NK-92 (cell line): ENCODE data around the gene ZC3H10.
"Not testable (repeated sequence)": the region's sequence is repeated elsewhere in the genome, so short reads cannot be mapped to it uniquely, and the experiment has no call there.

Source experiments
- DNase-seq: peaks from one replicate; lab custom pipeline; 2025; ENCODE audit not compliant: unreplicated experiment; lab: John Stamatoyannopoulos, UW

Gene ZC3H10, protein sequence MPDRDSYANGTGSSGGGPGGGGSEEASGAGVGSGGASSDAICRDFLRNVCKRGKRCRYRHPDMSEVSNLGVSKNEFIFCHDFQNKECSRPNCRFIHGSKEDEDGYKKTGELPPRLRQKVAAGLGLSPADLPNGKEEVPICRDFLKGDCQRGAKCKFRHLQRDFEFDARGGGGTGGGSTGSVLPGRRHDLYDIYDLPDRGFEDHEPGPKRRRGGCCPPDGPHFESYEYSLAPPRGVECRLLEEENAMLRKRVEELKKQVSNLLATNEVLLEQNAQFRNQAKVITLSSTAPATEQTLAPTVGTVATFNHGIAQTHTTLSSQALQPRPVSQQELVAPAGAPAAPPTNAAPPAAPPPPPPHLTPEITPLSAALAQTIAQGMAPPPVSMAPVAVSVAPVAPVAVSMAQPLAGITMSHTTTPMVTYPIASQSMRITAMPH

DNA sequence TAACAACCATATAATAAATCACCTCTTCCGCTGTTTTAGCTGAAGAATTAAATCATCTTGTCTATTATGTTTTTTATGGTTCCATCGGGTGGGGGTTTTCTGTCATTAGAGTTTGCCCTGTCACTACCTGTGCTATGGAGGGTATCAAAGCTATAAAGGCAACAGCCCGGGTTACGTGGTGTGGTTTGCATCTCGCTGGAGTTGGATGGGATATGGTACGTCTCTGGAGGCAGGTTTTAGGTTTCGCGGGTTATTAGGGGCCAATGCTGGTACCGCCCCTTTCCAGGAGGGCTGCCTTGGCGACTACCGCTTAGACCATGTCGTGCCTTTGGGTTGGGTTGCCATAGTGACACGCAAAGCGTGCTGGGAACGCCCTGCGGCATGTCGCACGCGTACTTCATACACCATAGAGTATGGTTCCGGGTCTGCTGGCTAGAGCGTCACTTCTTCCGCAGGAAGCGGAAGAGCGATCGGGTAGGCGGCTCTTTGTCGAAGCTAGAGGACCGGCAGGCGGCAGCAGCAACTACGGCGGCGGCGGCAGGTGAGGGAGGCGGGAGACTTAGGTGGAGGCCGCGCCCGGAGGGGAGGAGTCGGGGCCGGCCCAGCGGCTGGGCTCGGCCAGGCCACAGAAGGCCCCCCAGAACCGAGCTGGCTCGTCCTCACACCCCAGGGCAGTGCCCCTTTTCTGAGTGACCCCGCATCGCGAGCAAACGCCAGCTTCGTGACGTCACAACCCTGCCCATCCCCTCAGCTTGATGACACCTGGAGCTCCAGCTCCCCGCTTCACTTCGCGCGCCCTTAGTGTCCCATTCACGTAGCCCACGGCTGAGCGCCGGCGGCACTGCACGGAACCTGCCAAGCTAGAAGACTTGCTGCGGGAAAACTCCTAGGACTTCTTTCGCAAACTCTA lies at the start of gene ZC3H10:
TSS of gene ZC3H10 (plus strand) at position 489 of the 910 bp plus-strand sequence. CDS start 2,297 bp downstream, outside the sequence.
- DNase-seq = peak; percentile 73

DNA sequence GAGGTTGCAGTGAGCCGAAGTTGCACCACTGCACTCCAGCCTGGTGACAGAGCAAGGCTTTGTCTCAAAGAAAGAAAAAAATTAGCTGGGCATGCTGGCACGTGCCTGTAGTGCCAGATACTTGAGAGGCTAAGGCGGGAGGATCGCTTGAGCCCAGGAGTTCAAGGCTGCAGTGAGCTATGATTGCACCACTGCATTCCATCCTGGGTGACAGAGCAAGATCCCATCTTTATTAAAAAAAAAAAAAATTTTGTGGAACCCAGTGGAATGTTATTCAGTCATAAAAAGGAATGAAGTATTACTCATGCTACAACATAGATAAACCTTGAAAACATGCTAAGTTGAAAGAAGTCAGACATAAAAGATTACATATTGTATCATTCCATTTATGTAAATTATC lies 46.4 kb upstream of the ZC3H10 start:
- DNase-seq = no peak

DNA sequence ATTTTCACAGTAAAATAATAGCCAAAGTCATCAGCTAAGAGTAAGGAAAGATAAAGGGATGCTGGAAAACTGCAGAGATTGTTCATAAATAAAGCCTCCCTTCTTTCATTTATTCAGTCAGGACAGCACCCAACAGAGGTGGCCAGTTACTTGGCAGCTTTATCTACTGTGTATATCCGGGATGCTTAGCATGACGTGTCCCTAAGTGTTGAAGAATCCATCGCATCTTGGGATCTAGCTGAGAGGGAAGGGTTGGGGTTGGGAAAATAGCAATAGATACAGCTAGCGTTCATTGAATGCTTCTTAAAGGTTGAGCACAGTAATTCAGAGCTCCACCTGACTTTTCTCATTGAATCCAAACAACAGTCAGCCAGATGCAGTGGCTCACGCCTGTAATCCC lies 43.7 kb upstream of the ZC3H10 start:
- DNase-seq = no peak

DNA sequence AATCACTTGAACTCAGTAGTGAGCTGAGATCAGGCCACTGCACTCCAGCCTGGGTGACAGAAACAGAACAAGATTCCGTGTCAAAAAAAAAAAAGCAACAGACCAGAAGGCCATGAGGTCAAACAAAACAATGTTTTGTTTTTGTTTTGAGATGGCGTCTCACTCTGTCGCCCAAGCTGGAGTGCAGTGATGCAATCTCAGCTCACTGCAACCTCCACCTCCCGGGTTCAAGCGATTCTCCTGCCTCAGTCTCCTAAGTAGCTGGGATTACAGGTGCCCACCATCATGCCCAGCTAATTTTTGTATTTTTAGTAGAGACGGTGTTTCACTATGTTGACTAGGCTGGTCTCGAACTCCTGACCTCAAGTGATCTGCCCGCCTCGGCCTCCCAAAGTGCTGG lies 40.1 kb upstream of the ZC3H10 start:
- not testable (repeated sequence) for DNase-seq

DNA sequence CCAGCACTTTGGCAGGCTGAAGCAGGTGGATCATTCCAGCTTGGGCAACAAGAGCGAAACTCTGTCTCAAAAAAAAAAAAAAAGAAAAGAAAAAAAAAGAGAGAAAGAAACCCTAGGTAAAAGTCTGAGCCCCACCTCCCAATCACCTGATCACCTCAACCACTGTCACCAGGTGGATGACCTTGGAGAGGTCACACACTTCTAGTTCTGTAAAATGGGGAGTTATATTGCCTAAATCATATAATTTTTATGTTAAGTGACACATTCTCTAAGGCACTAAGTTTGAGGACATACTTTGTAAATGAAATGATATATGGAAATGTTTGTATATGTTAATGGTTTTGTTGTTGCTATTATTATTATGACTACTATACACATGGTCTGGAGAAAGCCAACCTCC lies 39.6 kb upstream of the ZC3H10 start:
- DNase-seq = no peak

DNA sequence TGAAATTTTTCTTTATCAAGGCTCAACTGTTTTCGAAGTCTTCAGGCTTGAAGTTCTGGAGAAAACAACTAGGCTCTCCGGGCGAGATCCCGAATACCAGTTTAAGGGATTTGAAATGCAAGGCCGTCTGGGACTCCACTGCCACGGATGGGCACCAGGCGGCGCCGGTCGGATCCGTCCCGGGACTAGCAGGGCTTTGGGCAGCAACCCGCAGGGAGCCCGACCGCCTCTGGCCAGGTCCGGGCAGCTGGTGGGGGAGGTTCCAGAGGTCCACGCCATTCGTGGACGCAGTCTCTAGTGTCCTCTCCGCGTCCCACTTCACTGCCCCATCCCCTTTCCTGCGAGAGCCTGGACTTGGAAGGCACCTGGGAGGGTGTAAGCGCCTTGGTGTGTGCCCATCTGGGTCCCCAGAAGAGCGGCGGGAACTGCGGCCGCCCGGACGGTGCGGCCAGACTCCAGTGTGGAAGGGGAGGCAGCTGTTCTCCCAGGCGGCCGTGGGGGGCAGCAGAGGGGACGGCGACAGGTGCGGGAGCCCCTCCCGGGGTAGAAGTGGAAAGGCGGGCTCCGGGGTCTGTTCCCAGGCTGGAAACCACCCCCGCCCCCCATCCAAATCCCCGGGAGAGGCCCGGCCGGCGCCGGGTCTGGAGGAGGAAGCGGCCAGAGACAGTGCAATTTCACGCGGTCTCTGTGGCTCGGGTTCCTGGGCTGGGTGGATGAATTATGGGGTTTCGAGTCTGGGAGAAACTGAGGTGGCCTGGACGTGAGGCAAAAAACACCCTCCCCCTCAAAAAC lies 38.9 kb upstream of the ZC3H10 start:
- no peak for DNase-seq

DNA sequence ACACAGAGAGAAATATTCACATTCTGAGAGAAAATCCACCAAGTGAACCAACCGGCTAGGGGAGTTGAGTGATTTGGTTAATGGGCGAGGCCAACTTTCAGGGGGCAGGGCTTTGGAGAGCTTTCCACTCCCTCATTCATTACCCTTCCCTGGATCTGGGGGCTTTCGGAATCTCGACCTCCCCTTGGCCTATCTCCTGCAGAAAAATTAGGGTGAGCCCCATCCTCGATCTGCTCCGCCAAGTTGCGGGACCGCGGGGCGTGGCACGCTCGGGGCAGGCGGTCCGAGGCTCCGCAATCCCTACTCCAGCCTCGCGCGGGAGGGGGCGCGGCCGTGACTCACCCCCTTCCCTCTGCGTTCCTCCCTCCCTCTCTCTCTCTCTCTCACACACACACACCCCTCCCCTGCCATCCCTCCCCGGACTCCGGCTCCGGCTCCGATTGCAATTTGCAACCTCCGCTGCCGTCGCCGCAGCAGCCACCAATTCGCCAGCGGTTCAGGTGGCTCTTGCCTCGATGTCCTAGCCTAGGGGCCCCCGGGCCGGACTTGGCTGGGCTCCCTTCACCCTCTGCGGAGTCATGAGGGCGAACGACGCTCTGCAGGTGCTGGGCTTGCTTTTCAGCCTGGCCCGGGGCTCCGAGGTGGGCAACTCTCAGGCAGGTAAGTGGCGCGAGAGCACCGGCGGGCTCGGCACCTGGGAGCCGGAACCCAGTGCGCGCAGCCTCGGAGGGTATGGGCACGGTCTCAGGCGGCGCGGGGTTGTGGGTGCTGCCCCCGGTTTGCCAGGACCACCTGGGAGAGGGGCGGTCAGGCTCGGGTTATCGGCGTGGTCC lies 38.1 kb upstream of the ZC3H10 start, which contains the start of gene ERBB3:
TSS of gene ERBB3 (plus strand) at position 443 of the 833 bp plus-strand sequence. CDS start at position 579, 136 bp downstream.
- DNase-seq = no peak

DNA sequence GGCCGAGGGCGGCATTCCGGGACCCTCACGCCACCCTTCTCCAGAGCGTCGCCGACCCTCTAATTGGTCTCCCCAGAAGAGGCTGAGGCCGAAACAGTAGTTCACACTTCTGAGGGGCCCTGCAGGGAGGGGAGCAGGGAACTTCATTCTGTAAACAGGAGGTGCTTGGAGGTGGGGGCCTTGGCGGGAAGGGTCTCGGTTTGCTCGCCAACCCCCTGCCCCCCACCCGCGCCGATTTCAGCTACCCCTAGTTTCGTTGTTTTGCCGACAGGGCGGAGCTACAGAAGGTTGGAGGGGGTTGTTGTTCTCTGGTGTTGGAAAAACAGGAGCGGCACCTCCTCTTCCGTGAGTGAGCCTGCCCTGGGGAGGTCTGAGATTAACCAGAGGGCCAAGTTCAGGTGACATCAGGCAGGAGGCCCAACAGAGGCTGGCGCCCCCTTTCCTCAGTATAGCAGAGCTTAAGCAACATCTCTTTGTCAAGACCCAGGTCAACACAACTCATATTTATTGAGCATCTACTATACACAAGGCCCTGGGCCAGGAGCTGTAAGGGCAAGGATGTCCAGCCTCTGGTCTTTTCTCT lies 37.4 kb upstream of the ZC3H10 start:
- DNase-seq = no peak

DNA sequence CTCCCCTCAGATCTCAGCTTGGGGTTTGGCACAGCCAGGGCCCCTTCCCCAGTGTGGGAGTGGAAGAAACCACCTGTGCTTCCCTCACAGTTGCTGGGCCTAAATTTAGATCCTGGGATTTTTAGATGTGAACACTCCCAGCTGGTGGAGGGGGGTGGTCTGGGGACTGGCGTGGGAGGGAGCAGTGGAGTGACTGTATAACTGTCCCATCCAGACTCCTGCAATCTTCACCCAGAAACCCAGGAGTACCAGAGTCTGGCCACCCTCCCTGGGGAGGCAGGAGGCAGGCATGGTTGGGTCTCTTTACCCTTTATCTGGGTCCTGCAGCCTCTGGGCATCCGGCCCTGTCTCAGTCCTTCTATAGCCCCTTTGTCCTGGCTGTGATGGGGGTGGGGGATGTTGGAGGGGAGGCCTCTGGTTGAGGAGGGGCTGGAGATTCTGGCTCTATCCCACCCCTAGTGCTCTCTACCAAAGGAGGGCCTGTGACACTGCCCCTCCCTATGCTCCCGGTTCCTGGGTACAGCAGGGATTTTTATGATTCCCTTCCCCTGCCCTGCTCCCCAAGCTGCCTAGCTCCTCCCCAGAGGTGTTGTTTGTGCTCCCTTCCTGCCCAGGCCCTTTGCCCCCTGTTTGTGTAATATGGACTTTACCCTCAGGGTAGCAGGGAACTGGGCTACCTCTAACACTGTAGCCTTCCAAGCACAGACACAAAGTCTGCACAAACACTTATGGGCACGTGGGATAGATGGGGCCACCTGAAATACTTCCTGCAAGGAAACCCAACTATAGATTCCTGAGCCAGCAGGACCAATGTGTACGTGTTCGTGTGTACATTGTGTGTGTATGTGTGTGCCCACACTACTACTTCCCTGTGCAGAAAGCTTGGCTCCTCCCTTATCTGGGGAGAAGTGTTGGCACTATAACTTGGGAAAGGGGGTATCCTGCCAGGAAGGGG lies 36.4 kb upstream of the ZC3H10 start:
- no peak for DNase-seq

DNA sequence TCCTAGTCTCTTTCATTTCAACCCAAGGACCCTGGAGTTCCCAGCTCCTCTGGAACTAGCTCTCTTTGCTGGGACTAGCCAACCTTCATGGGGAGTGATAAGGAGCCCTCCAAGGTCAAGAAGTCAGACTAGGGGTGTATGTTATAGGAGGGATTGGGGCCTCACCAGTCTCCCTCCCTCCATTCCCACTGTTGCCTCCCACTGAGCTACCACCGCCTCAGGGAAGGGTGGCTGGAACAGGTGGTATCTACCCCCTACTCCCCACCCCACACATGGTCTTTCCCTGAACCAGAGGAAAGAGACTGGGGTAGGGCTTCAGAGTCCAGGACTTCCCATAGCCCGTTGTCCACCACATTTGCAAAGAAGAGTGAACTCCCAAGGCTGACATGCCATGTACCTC lies 35.7 kb upstream of the ZC3H10 start:
- no peak for DNase-seq

DNA sequence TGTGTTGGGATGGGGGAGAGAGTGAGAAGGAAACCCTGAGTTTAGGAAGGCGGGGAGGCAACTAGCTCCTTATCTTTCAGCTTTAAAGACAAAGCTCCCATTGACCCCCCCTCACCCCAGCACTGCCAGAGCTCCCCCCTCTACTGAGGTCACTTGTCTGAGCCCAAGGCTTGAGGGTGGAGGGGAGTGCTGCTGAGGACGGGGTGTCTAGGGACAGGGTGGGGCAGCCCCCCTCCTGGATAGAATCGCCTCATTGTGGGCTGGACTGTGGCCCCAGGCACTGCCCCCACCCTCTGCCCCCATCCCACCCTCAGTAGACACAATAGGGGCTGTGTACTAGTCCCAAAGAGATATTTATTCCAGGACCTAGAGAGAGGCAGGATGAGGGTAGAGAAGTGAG lies 35.1 kb upstream of the ZC3H10 start:
- DNase-seq = no peak

DNA sequence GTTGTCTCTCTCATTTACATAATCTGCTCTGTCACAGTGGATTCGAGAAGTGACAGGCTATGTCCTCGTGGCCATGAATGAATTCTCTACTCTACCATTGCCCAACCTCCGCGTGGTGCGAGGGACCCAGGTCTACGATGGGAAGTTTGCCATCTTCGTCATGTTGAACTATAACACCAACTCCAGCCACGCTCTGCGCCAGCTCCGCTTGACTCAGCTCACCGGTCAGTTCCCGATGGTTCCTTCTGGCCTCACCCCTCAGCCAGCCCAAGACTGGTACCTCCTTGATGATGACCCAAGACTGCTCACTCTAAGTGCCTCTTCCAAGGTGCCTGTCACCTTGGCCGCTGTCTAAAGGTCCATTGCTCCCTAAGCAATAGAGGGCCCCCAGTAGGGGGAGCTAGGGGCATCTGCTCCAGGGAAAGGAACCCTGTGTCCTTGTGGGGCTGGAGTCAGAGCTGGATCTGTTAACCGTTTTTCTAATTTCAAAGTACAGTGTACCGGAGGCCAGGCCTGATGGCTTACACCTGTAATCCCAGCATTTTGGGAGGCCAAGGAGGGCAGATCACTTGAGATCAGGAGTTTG lies 33.0 kb upstream of the ZC3H10 start:
- DNase-seq = no peak

DNA sequence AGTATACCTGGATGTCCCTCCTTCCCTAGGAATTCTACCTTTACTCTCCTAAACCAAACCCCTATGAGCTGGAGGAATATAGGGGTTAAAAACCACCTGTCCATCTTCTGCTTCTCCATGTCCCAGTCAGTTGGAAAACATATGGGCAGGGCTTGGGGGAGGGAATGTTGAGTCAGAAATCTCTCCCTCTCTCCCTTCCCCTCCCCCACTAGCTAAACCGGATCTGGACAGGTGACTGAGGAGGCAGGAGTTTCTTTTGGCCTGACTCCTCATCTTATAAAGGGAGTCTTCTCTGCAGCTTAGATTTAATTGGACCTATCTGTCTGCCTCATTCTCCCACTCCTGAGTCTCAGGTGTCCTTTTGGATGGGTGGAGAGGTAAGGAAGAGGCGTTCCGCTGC lies 32.0 kb upstream of the ZC3H10 start:
- DNase-seq = no peak

DNA sequence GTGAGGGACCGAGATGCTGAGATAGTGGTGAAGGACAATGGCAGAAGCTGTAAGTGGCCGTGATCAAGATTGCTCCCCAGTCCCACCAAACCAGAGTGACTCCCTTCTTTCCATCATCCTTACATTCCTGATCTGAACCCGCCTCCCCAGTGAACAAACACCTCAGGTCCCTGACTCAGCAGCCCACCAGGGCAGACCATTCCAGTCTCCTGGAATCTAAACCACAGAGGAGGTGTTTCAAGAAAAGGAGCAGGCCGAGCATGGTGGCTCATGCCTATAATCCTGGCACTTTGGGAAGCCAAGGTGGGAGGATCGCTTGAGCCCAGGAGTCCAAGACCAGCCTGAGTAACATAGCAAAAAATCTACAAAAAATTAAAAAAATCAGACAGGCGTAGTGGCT lies 31.5 kb upstream of the ZC3H10 start:
- no peak for DNase-seq

DNA sequence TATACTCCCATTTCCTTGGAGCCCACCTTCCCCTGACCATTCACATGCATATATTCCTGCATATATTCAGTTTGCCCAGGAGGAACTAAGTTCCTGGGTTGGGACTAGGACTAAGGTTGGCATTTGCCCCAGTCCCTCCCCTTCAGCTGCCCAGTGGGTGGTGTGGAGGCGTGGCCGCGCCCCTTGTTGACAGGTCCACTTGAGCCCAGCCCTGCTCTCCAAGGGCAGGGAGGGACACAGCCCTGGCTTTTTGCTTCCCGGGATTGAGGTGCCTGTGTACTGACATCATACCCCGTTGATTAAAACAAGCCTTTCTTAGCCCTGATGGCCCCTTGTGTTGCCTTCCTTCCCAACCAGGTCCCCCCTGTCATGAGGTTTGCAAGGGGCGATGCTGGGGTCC lies 30.8 kb upstream of the ZC3H10 start:
- DNase-seq = no peak

DNA sequence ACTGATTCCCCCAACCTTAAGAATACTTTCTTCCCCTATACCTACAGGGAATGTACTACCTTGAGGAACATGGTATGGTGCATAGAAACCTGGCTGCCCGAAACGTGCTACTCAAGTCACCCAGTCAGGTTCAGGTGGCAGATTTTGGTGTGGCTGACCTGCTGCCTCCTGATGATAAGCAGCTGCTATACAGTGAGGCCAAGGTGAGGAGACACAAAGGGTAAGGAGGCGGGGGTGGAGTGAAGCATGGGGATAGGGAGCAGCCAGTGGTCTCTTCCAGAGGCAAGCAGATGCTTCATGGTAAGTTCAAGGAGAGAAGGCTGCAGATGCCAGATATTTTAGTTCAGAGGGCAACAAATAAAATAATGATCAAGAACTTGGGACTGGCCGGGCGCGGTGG lies 20.3 kb upstream of the ZC3H10 start:
- DNase-seq = no peak

DNA sequence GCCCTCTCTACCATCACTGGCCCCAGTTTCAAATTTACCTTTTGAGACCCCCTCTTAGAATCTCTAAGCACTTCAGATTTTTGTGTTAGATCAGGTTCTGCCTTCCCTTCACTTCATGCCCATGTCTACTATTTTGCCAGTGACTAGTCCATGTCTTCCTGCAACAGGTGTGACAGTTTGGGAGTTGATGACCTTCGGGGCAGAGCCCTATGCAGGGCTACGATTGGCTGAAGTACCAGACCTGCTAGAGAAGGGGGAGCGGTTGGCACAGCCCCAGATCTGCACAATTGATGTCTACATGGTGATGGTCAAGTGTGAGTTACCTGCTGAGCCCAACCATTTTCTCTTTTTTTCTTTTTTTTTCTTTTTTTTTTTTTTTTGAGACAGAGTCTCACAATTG lies 19.5 kb upstream of the ZC3H10 start:
- DNase-seq = no peak

DNA sequence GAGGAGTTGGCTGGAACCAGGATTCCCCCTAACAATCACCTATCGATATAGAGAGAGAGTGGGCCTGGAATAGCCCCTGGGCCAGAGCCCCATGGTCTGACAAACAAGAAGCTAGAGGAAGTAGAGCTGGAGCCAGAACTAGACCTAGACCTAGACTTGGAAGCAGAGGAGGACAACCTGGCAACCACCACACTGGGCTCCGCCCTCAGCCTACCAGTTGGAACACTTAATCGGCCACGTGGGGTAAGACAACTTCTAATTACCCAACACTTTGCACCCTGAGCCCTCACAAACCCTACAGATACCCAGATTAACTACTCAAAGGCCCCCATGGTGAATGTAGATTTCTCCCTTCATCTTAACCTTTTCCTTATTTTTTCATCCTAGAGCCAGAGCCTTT lies 18.3 kb upstream of the ZC3H10 start:
- DNase-seq = no peak
